Activated T-helper 1 cell treated with anti-CD3 and anti-CD28 coated beads, Interleukin-12 subunit alpha, Interleukin-12 subunit beta, Interleukin-2, Interleukin-4 antibody, amounts not matched to agents 30 ng/mL and 10 ng/mL and 1 ng/mL, durations not matched to agents 14 hours and 24 hours and 36 hours (primary cell): ENCODE data around the gene SYNE1. TPM values are rescaled to one million over a fixed set of nuclear protein-coding genes. Genes with fewer than 3 reads are reported as not detected.
"Not testable (repeated sequence)": the region's sequence is repeated elsewhere in the genome, so short reads cannot be mapped to it uniquely, and the experiment has no call there.

Experiments
- DNase-seq: peaks from one replicate; pipeline ENCODE4 v3.0.0; 2021; ENCODE audit warnings: low spot score
- H3K27ac Mint-ChIP-seq: one replicate; pipeline ENCODE4 v1.8.0; 2021; ENCODE audit warnings: mild to moderate bottlenecking, mixed read lengths
- H3K27me3 Mint-ChIP-seq: one replicate; pipeline ENCODE4 v1.8.0; 2022; ENCODE audit warnings: mild to moderate bottlenecking, moderate library complexity, mixed read lengths; ENCODE audit not compliant: insufficient read depth
- H3K36me3 Mint-ChIP-seq: one replicate; pipeline ENCODE4 v1.8.0; 2021; ENCODE audit warnings: low read depth, mixed read lengths
- H3K4me1 Mint-ChIP-seq: one replicate; pipeline ENCODE4 v1.8.0; 2021; ENCODE audit warnings: low read depth, mixed read lengths
- H3K4me3 Mint-ChIP-seq: one replicate; pipeline ENCODE4 v1.8.0; 2021; ENCODE audit warnings: mild to moderate bottlenecking, moderate library complexity, mixed read lengths
- H3K9me3 Mint-ChIP-seq: one replicate; pipeline ENCODE4 v1.8.0; 2021; ENCODE audit warnings: mixed read lengths
- intact Hi-C: fragments of 100-400 bp; cut with micrococcal nuclease; formaldehyde crosslinking; loops from one replicate; pipeline ENCODE4 v1.15.1; 2024
- total RNA-seq: library from RNA; stranded (reverse); gene quantifications from 2 replicates; pipeline ENCODE4 v1.2.3, GENCODE V29; 2022

SYNE1 gene
- total RNA-seq, 1 donor from 2014 or later, result 16.0 TPM

GRCh38 chr6:152646732-152647131 is 9.6 kb upstream of the SYNE1 start:
- DNase-seq, H3K9me3 Mint-ChIP-seq, H3K27ac Mint-ChIP-seq, H3K4me3 Mint-ChIP-seq, H3K36me3 Mint-ChIP-seq, H3K4me1 Mint-ChIP-seq, H3K27me3 Mint-ChIP-seq: not testable (repeated sequence)
- intact Hi-C loops, result loop anchor here (10.0 kb wide), 1 partner anchor 162 kb away; no protein-coding TSS in a partner anchor

- no peak overlapping the region for H3K27ac Mint-ChIP-seq
- no peaks in the 10 kb centered on the region for H3K36me3 Mint-ChIP-seq
- H3K4me1 Mint-ChIP-seq, result no peaks in the 10 kb centered on the region
- no peaks in the 10 kb centered on the region for H3K9me3 Mint-ChIP-seq
- H3K4me3 Mint-ChIP-seq, result no peak overlapping the region
- no peak for DNase-seq
- peaks cover 15% of the 10 kb centered on the region for H3K27me3 Mint-ChIP-seq
- intact Hi-C loops, result loop anchor here (2.0 to 10.0 kb wide), 2 partner anchors 90 to 158 kb away; no protein-coding TSS in a partner anchor
Measured at GRCh38 chr6:152642578-152643375, 5.6 kb upstream of the SYNE1 start.

GRCh38 chr6:152636609-152637295 is 410 bp downstream of the SYNE1 start:
- no peak overlapping the region for H3K27ac Mint-ChIP-seq
- H3K9me3 Mint-ChIP-seq, result no peaks in the 10 kb centered on the region
- H3K4me1 Mint-ChIP-seq, result peaks cover 17% of the 10 kb centered on the region
- H3K4me3 Mint-ChIP-seq, result peak overlapping the region; percentile 72
- DNase-seq, result no peak
- H3K27me3 Mint-ChIP-seq, result peaks cover 47% of the 10 kb centered on the region
- no peaks in the 10 kb centered on the region for H3K36me3 Mint-ChIP-seq
- intact Hi-C loops, result no loop called here

GRCh38 chr6:152636021-152636608 is 1.0 kb downstream of the SYNE1 start:
- Mint-ChIP-seq H3K27ac (no peak overlapping the region), H3K27me3 (peaks cover 48% of the 10 kb centered on the region), H3K36me3 (no peaks in the 10 kb centered on the region), H3K9me3 (no peaks in the 10 kb centered on the region), H3K4me1 (peaks cover 17% of the 10 kb centered on the region), H3K4me3 (peak overlapping the region; percentile 72)
- intact Hi-C loops, result no loop called here
- DNase-seq, result no peak

GRCh38 chr6:152634773-152635172 is 2.4 kb downstream of the SYNE1 start:
- peaks cover 48% of the 10 kb centered on the region for H3K27me3 Mint-ChIP-seq
- no peak for DNase-seq
- peaks cover 17% of the 10 kb centered on the region for H3K4me1 Mint-ChIP-seq
- H3K36me3 Mint-ChIP-seq, result no peaks in the 10 kb centered on the region
- H3K27ac Mint-ChIP-seq, result no peak overlapping the region
- no peaks in the 10 kb centered on the region for H3K9me3 Mint-ChIP-seq
- intact Hi-C loops, result no loop called here
- H3K4me3 Mint-ChIP-seq, result no peak overlapping the region

- intact Hi-C loops, result no loop called here
- Mint-ChIP-seq H3K36me3 (no peaks in the 10 kb centered on the region), H3K4me3 (no peak overlapping the region), H3K27ac (no peak overlapping the region), H3K4me1 (peaks cover 17% of the 10 kb centered on the region), H3K27me3 (peaks cover 32% of the 10 kb centered on the region), H3K9me3 (no peaks in the 10 kb centered on the region)
- no peak for DNase-seq
Measured at GRCh38 chr6:152632121-152632782, 4.9 kb downstream of the SYNE1 start.

GRCh38 chr6:152631376-152631775 is 5.8 kb downstream of the SYNE1 start:
- Mint-ChIP-seq H3K27me3 (peaks cover 28% of the 10 kb centered on the region), H3K4me3 (no peak overlapping the region), H3K9me3 (no peaks in the 10 kb centered on the region), H3K27ac (no peak overlapping the region), H3K36me3 (no peaks in the 10 kb centered on the region), H3K4me1 (peaks cover 16% of the 10 kb centered on the region)
- intact Hi-C loops, result no loop called here
- no peak for DNase-seq

GRCh38 chr6:152630832-152631231 is 6.3 kb downstream of the SYNE1 start:
- H3K4me3 Mint-ChIP-seq, result no peak overlapping the region
- H3K4me1 Mint-ChIP-seq, result peaks cover 10% of the 10 kb centered on the region
- no peaks in the 10 kb centered on the region for H3K9me3 Mint-ChIP-seq
- no peak overlapping the region for H3K27ac Mint-ChIP-seq
- peaks cover 22% of the 10 kb centered on the region for H3K27me3 Mint-ChIP-seq
- no peak for DNase-seq
- intact Hi-C loops, result no loop called here
- no peaks in the 10 kb centered on the region for H3K36me3 Mint-ChIP-seq

GRCh38 chr6:152625213-152625612 is 11.9 kb downstream of the SYNE1 start:
- DNase-seq, result no peak
- Mint-ChIP-seq H3K4me3 (no peak overlapping the region), H3K36me3 (no peaks in the 10 kb centered on the region), H3K9me3 (no peaks in the 10 kb centered on the region), H3K27me3 (peaks cover 4% of the 10 kb centered on the region), H3K27ac (no peak overlapping the region), H3K4me1 (no peaks in the 10 kb centered on the region)
- intact Hi-C loops, result no loop called here

GRCh38 chr6:152614776-152615175 is 22.4 kb downstream of the SYNE1 start:
- H3K27me3 Mint-ChIP-seq, H3K4me3 Mint-ChIP-seq, DNase-seq, H3K36me3 Mint-ChIP-seq, intact Hi-C loops, H3K4me1 Mint-ChIP-seq, H3K9me3 Mint-ChIP-seq, H3K27ac Mint-ChIP-seq: not testable (repeated sequence)

GRCh38 chr6:152609125-152609670 is 28.0 kb downstream of the SYNE1 start:
- Mint-ChIP-seq H3K27me3 (peaks cover 4% of the 10 kb centered on the region), H3K27ac (no peak overlapping the region), H3K36me3 (no peaks in the 10 kb centered on the region), H3K4me3 (no peak overlapping the region), H3K9me3 (no peaks in the 10 kb centered on the region), H3K4me1 (no peaks in the 10 kb centered on the region)
- intact Hi-C loops, result no loop called here
- no peak for DNase-seq

- Mint-ChIP-seq H3K9me3 (no peaks in the 10 kb centered on the region), H3K4me1 (no peaks in the 10 kb centered on the region), H3K36me3 (no peaks in the 10 kb centered on the region), H3K27ac (no peak overlapping the region), H3K4me3 (no peak overlapping the region), H3K27me3 (peaks cover 3% of the 10 kb centered on the region)
- no peak for DNase-seq
- intact Hi-C loops, result no loop called here
Measured at GRCh38 chr6:152605941-152606340, 31.2 kb downstream of the SYNE1 start.
